Measurements from ENCODE around the gene HOXA5. TPM values are rescaled to one million over a fixed set of nuclear protein-coding genes. Genes with fewer than 3 reads are reported as not detected.

HOXA5 gene
- total RNA-seq, 2 experiments from 2014 or later = not detected

GRCh38 chr7:27173956-27174873 lies 30.7 kb upstream of the HOXA5 start, which contains the start of gene HOXA10:
TSS of gene HOXA10 (minus strand) at chr7:27174320. CDS start at chr7:27174306, 14 bp downstream.
- POLR2A ChIA-PET = no interaction called here
- CTCF ChIA-PET = interaction anchor here (1.0 to 4.2 kb wide), 4 partner anchors 13 to 23 kb away, joined by 3 to 19 read pairs (median 4); partner anchors contain the start of gene HOXA7

GRCh38 chr7:27173511-27173955 lies 30.1 kb upstream of the HOXA5 start:
- POLR2A ChIA-PET = interaction anchor here (0.6 kb wide), 1 partner anchor 978 kb away, joined by 8 read pairs; no protein-coding TSS in a partner anchor
- CTCF ChIA-PET = interaction anchor here (1.0 to 4.2 kb wide), 3 partner anchors 12 to 22 kb away, joined by 4 to 19 read pairs (median 4); no protein-coding TSS in a partner anchor

- POLR2A ChIA-PET = interaction anchor here (0.6 kb wide), 1 partner anchor 978 kb away, joined by 8 read pairs; no protein-coding TSS in a partner anchor
- CTCF ChIA-PET = interaction anchor here (0.6 to 4.2 kb wide), 4 partner anchors 11 to 1318 kb away, joined by 3 to 19 read pairs (median 4); no protein-coding TSS in a partner anchor
Measured at GRCh38 chr7:27172823-27173510, 29.5 kb upstream of the HOXA5 start.

- CTCF ChIA-PET = interaction anchor here (0.6 to 4.2 kb wide), 4 partner anchors 11 to 1318 kb away, joined by 3 to 19 read pairs (median 4); no protein-coding TSS in a partner anchor
- POLR2A ChIA-PET = no interaction called here
Measured at GRCh38 chr7:27172315-27172774, 28.9 kb upstream of the HOXA5 start.

- CTCF ChIA-PET = interaction anchor here (1.2 to 4.2 kb wide), 3 partner anchors 10 to 1317 kb away, joined by 3 to 19 read pairs (median 4); no protein-coding TSS in a partner anchor
- POLR2A ChIA-PET = no interaction called here
Measured at GRCh38 chr7:27171637-27172314, 28.3 kb upstream of the HOXA5 start.

GRCh38 chr7:27171325-27171636 lies 27.8 kb upstream of the HOXA5 start:
- ChIA-PET POLR2A (no interaction called here), CTCF (no interaction called here)

GRCh38 chr7:27170426-27171324 lies 27.2 kb upstream of the HOXA5 start:
- ChIA-PET CTCF (interaction anchor here (0.8 kb wide), 1 partner anchor 10 kb away, joined by 3 read pairs; no protein-coding TSS in a partner anchor), POLR2A (no interaction called here)

GRCh38 chr7:27169658-27170425 lies 26.4 kb upstream of the HOXA5 start:
- ChIA-PET CTCF (interaction anchor here (0.8 kb wide), 1 partner anchor 9 kb away, joined by 3 read pairs; no protein-coding TSS in a partner anchor), POLR2A (no interaction called here)

GRCh38 chr7:27168265-27168947 lies 24.9 kb upstream of the HOXA5 start:
- POLR2A ChIA-PET = no interaction called here
- CTCF ChIA-PET = interaction anchor here (1.3 kb wide), 1 partner anchor 42 kb away, joined by 3 read pairs; no protein-coding TSS in a partner anchor

GRCh38 chr7:27167916-27168264 lies 24.4 kb upstream of the HOXA5 start:
- ChIA-PET CTCF (interaction anchor here (1.3 kb wide), 1 partner anchor 42 kb away, joined by 3 read pairs; no protein-coding TSS in a partner anchor), POLR2A (no interaction called here)

GRCh38 chr7:27166531-27167505 lies 23.3 kb upstream of the HOXA5 start:
- POLR2A ChIA-PET = no interaction called here

GRCh38 chr7:27165996-27166530 lies 22.6 kb upstream of the HOXA5 start:
- POLR2A ChIA-PET = no interaction called here
- CTCF ChIA-PET = interaction anchor here (0.5 to 2.8 kb wide), 7 partner anchors 10 to 1340 kb away, joined by 3 to 8 read pairs (median 3); partner anchors contain the start of gene HOXA7

More at GRCh38 chr7:27166531-27167505, 23.3 kb upstream of the HOXA5 start:
- CTCF ChIA-PET = interaction anchor here (0.5 to 2.8 kb wide), 7 partner anchors 11 to 1341 kb away, joined by 3 to 8 read pairs (median 3); partner anchors contain the start of gene HOXA7

- ChIA-PET CTCF (interaction anchor here (2.8 kb wide), 1 partner anchor 11 kb away, joined by 8 read pairs; no protein-coding TSS in a partner anchor), POLR2A (no interaction called here)
Measured at GRCh38 chr7:27165089-27165995, 21.9 kb upstream of the HOXA5 start, which contains the start of gene HOXA9. TSS of gene HOXA9 (minus strand) at chr7:27165537. CDS start at chr7:27165457, 80 bp downstream.

All from activated CD8-positive, alpha-beta memory T cell treated with anti-CD3 and anti-CD28 coated beads for 36 hours (primary cell).